NCI-H1048 (cell line): Measurements from ENCODE around the gene DHPS.
"Not testable (repeated sequence)": the region's sequence is repeated elsewhere in the genome, so short reads cannot be mapped to it uniquely, and the experiment has no call there.

Experiments used
- DNase-seq: peaks from one replicate; lab custom pipeline; 2025; lab: John Stamatoyannopoulos, UW

Gene DHPS

DNA sequence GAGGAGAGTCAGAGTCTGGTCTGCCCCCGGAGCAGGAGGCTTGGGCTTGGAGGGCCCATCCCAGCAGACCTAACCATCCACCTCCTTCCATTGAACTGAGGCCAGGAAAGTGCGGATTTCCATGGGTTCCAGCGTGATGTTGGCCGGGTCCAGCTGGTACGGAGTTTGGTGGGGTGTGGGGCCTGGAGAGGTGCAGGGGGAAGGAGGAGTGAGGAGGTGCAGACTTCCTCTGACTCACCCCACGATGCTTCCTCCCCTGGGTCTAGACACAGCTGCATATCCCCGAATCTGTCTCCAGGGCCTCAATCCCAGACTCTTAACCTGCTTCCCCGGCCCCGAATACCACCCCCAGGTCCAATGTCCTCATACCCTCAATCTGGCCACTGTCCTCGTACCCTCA, 35.1 kb downstream of the DHPS start:
- DNase-seq, result no peak

DNA sequence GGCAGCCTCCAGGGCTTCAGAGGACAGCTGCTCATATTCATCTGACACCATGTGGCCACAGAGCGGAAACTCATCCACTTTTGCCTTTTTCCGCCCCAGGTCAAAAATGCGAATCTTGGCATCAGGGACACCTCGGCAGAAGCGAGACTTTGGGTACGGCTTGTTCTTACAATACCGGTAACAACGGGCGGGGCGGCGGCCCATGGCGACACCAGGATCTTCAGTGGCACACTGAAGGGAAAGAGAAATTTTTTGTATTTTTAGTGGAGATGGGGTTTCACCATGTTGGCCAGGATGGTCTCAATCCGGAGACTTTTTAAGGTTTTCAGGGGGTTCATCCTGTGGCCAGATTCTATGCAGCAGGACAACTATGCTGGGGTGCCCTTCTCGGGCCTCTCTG, 38.0 kb downstream of the DHPS start:
- not testable (repeated sequence) for DNase-seq

DNA sequence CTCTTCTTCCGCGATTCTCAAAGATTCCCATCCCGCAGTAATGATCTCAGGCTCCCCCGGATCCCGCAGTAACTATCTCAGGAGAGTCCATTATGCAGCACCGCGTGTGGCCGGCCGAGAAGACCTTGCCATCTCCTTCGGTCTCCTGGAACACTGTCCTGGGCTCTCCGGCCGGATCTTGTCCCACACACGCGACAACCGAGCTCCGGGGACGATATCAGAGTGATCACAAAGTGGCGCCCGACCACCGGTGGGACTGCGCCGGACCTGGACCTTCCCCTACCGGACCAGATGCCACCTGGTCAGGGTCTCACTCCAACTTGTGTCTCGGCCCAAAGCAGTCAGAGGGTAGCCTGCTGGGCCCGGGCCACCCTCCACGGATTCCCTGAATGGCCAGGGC, 39.2 kb downstream of the DHPS start:
- no peak for DNase-seq

DNA sequence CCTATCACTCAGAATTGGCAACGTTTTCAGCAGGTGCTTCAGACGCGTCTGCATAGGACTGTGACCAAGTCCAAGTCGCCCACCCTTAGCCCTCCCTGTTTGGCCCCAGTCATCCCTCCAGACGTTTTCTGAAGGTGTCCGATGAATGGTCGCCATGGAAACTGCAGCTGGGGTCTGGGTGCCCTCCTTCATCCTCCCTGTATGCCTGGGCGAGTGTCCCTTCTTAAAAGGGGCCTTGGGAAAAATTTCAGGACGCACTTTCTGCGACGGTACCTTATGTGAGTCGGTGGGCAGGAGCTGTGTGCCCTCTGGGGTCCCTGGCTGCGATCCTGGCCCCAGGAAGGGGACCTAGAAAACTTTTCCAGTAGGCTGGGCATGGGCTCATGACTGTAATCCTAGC, 40.2 kb downstream of the DHPS start:
- DNase-seq, result no peak

DNA sequence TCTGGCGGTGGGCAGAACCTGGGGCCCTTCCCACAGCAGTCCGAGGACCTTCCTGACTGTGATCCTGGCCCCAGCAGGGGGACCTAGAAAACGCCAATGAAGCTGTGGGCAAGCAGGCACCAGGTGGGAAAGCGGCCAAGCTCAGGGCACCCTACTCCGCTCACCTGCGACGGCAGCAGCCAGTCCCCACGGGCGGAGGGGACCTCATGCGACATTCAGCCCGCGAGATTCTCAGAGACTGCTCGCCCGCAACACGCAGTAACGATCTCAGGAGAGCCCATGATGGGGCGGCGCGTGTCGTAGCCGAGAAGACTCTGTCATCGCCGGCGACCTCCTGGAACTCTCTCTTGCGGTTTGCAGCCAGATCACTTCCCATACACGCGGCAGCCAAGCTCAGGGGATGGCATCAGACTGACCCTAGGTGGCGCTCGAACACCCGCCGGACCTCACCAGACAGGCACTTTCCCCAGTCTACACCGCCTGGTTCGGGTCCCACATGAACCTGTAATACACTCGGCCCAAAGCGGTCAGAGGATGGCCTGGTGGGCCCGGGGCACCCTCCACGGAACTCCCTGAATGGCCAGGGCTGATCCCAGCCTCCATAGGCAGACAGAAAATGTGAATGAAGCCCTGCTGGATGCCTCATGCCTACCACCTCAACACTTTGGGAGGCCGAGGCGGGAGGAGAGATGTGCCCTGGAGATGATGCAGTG, 41.6 kb downstream of the DHPS start:
- no peak for DNase-seq

DNA sequence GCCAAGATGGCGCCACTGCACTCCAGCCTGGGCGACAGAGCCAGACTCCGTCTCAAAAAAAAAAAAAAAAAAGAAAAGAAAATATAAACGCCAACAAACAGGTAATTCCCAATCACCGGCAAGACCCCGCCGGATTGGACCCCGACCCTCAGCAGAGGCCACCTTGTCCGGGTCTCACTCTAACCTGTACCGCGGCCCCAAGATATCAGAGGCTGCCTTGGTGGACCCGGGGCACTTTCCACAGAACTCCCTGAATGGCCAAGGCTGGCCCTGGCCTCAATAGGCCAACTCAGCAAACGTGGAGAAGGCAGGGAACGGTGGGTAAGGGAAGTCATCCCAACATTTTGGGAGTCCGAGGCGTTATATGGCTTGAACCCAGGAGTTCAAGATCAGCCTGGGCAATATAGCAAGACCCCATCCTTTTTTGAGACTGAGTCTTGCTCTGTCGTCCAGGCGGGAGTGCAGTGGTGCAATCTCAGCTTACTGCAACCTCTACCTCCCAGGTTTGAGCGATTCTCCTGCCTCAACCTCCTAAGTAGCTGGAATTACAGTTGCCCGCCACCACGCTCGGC, 43.0 kb downstream of the DHPS start:
- no peak for DNase-seq

DNA sequence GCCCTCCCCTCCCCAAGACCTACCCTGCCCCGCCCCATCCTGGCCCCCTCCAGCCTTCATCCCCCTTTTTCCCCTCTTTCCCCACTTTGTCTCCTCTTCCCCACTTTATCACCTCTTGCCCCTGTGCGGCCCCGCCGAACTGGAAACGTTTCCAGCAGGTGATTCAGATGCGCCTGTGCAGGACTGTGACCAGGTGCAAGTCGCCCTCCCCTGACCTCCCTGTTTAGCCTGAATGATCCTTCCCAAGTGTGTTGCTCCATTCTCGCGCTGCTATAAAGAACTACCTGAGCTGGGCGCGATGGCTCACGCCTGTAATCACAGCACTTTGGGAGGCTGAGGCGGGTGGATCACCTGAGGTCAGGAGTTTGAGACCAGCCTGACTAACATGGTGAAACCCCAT, 45.0 kb downstream of the DHPS start:
- no peak for DNase-seq

DNA sequence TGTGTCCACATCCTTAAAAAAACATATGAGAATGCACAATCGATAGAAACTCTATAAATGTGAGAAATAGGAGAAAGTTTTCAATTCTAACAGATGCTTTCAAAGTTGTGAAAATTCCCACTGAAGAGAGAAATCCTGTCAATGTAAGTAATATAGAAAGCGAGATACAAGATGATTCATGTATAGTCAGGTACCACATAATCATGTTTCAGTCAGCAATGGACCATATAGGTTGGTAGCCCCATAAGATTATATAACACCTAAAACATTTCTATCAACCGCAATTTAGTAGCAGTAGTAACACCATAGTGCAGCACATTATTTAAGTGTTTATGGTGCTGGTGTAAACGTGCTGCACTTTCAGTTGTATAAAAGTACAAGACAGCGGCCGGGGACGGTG, 52.5 kb downstream of the DHPS start:
- no peak for DNase-seq

DNA sequence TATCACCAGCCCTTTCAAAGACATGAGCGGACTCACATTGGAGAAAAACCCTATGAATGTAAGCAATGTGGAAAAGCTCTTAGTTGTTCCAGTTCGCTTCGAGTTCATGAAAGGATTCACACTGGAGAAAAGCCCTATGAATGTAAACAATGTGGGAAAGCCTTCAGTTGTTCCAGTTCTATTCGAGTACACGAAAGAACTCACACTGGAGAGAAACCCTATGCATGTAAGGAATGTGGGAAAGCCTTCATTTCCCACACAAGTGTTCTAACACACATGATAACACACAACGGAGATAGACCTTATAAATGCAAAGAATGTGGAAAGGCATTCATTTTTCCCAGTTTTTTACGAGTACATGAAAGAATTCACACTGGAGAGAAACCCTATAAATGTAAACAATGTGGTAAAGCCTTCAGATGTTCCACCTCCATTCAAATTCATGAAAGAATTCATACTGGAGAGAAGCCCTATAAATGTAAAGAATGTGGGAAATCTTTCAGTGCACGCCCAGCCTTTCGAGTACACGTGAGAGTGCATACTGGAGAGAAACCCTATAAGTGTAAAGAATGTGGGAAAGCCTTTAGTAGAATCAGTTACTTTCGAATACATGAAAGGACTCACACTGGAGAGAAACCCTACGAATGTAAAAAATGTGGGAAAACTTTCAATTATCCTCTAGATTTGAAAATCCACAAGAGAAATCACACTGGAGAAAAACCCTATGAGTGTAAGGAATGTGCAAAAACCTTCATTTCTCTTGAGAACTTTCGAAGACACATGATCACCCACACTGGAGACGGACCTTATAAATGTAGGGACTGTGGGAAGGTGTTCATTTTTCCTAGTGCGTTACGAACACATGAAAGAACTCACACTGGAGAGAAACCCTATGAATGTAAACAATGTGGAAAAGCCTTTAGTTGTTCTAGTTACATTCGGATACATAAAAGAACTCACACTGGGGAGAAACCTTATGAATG, 53.3 kb downstream of the DHPS start:
- no peak for DNase-seq

DNA sequence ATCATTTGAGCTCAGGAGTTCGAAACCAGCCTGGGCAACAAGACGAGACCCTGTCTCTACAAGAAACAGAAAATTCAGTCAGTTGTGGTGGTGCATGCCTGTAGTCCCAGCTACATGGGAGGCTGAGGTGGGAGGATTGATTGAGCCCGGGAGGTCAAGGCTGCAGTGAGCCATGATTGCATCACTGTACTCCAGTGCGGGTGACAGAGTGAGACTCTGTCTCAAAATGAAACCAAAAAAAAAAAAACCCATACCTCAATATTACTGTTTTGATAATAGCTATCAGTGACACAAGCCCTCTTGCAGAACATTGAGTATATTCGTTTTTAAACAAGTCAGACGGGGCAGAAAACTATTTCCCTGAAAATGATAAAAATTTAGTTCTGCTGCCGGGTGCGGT, 54.7 kb downstream of the DHPS start:
- DNase-seq, result no peak
